Right lobe of liver (tissue), 4 donors: ENCODE data around the gene SLC15A4.

Source experiments
- POLR2A ChIP-seq: fragments of 450-650 bp; IDR thresholded peaks from one replicate; pipeline ENCODE4 v1.6.1; 2017; ENCODE audit warnings: antibody characterized with exemption, mild to moderate bottlenecking
- TF ChIP-seq, protein P1 (sequence below), 4 donors: fragments of 200-600 bp in 3 of 4; fragments of 450-650 bp in 1 of 4; IDR thresholded peaks; one replicate each; pipeline versions ENCODE4 v1.5.1 to v1.8.0; 2016 to 2022; ENCODE audit warnings: antibody characterized with exemption in 4 of 4, mild to moderate bottlenecking in 2 of 4
- donor health status: DM: no; HTN: no; CAD: no.
- donor health status: DM: no; HTN: no; CAD: no.
- donor health status: DM: no; HTN: yes; CAD: no.

GRCh38 chr12:128795530-128796361 is 28.0 kb downstream of the SLC15A4 start:
- TF ChIP-seq, protein P1, sequence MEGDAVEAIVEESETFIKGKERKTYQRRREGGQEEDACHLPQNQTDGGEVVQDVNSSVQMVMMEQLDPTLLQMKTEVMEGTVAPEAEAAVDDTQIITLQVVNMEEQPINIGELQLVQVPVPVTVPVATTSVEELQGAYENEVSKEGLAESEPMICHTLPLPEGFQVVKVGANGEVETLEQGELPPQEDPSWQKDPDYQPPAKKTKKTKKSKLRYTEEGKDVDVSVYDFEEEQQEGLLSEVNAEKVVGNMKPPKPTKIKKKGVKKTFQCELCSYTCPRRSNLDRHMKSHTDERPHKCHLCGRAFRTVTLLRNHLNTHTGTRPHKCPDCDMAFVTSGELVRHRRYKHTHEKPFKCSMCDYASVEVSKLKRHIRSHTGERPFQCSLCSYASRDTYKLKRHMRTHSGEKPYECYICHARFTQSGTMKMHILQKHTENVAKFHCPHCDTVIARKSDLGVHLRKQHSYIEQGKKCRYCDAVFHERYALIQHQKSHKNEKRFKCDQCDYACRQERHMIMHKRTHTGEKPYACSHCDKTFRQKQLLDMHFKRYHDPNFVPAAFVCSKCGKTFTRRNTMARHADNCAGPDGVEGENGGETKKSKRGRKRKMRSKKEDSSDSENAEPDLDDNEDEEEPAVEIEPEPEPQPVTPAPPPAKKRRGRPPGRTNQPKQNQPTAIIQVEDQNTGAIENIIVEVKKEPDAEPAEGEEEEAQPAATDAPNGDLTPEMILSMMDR (IDR thresholded peaks at IDR 0.05): no peak
- no peak for TF ChIP-seq POLR2A
